WTC11 (cell line): ENCODE measurements around the gene BLCAP. TPM values are rescaled to one million over a fixed set of nuclear protein-coding genes. Genes with fewer than 3 reads are reported as not detected.

ENCODE experiments used
- ATAC-seq: fragments of 200-7000 bp; cut with Tn5 transposase; 2 replicates; pipeline ENCODE4 v1.10.0; 2021; ENCODE audit warnings: mild to moderate bottlenecking, moderate library complexity
- CTCF ChIA-PET: fragments of 300-600 bp; sonication (Branson Sonifier 250); formaldehyde crosslinking; loops from one replicate; lab custom pipeline; 2021; ENCODE audit warnings: antibody characterized with exemption; lab: Charles Lee
- POLR2A ChIA-PET: fragments of 350-600 bp; sonication (Branson Sonifier 250); formaldehyde crosslinking; loops from one replicate; lab custom pipeline; 2021; ENCODE audit warnings: antibody characterized with exemption; lab: Charles Lee
- DNase-seq: peaks from one replicate; pipeline ENCODE4 v3.0.0; 2021; ENCODE audit warnings: low spot score
- H3K27ac Mint-ChIP-seq: 2 replicates; pipeline ENCODE4 v1.8.0; 2021; ENCODE audit warnings: mixed read lengths
- H3K27me3 Mint-ChIP-seq: 2 replicates; pipeline ENCODE4 v1.8.0; 2021; ENCODE audit warnings: low read depth, mild to moderate bottlenecking, moderate library complexity, mixed read lengths
- H3K36me3 Mint-ChIP-seq: 2 replicates; pipeline ENCODE4 v1.8.0; 2021; ENCODE audit warnings: mixed read lengths
- H3K4me1 Mint-ChIP-seq: 2 replicates; pipeline ENCODE4 v1.8.0; 2022; ENCODE audit warnings: mixed read lengths
- H3K4me3 Mint-ChIP-seq: 2 replicates; pipeline ENCODE4 v1.8.0; 2021; ENCODE audit warnings: mild to moderate bottlenecking, moderate library complexity, mixed read lengths
- H3K9me3 Mint-ChIP-seq: 2 replicates; pipeline ENCODE4 v1.8.0; 2021; ENCODE audit warnings: mixed read lengths
- CREM ChIP-seq: sonication (generic); formaldehyde crosslinking; IDR thresholded peaks from 2 replicates; pipeline ENCODE4 v1.8.1; 2022; ENCODE audit warnings: mild to moderate bottlenecking, missing genetic modification reagents, moderate library complexity
- ELF4 ChIP-seq: sonication (generic); formaldehyde crosslinking; IDR thresholded peaks from 2 replicates; pipeline ENCODE4 v1.8.1; 2022; ENCODE audit warnings: low read depth, mild to moderate bottlenecking, moderate library complexity, missing genetic modification reagents
- FOXJ3 ChIP-seq: sonication (generic); formaldehyde crosslinking; IDR thresholded peaks from 2 replicates; pipeline ENCODE4 v1.9.0; 2021; ENCODE audit warnings: missing genetic modification reagents, mild to moderate bottlenecking, borderline replicate concordance
- GTF2I ChIP-seq: fragments of 250-450 bp; sonication (Bioruptor Pico); conservative IDR thresholded peaks from 2 replicates; pipeline ENCODE4 v1.4.0; 2021; ENCODE audit warnings: mild to moderate bottlenecking
- HMGA2 ChIP-seq: fragments of 250-450 bp; sonication (Bioruptor Pico); IDR thresholded peaks from 2 replicates; pipeline ENCODE4 v1.4.0; 2021; ENCODE audit warnings: mild to moderate bottlenecking, moderate library complexity
- IRF2 ChIP-seq: sonication (generic); formaldehyde crosslinking; IDR thresholded peaks from 2 replicates; pipeline ENCODE4 v1.8.0; 2022; ENCODE audit warnings: low read depth, missing genetic modification reagents, borderline replicate concordance
- MAX ChIP-seq: sonication (generic); formaldehyde crosslinking; IDR thresholded peaks from 2 replicates; pipeline ENCODE4 v1.8.0; 2022; ENCODE audit warnings: mild to moderate bottlenecking, missing genetic modification reagents
- MXD4 ChIP-seq: fragments of 250-450 bp; sonication (Bioruptor Pico); IDR thresholded peaks from 2 replicates; pipeline ENCODE4 v1.8.0; 2021; ENCODE audit warnings: mild to moderate bottlenecking, moderate library complexity, borderline replicate concordance
- NFATC4 ChIP-seq: fragments of 250-450 bp; sonication (Bioruptor Pico); IDR thresholded peaks from 2 replicates; pipeline ENCODE4 v1.9.0; 2021; ENCODE audit warnings: mild to moderate bottlenecking
- NR2C2 ChIP-seq: sonication (generic); formaldehyde crosslinking; IDR thresholded peaks from 2 replicates; pipeline ENCODE4 v1.8.0; 2022; ENCODE audit warnings: mild to moderate bottlenecking, missing genetic modification reagents
- NR3C1 ChIP-seq: sonication (generic); formaldehyde crosslinking; conservative IDR thresholded peaks from 2 replicates; pipeline ENCODE4 v1.8.1; 2023; ENCODE audit warnings: low read depth, mild to moderate bottlenecking, missing genetic modification reagents
- PREB ChIP-seq: sonication (generic); formaldehyde crosslinking; IDR thresholded peaks from 2 replicates; pipeline ENCODE4 v1.8.1; 2022; ENCODE audit warnings: mild to moderate bottlenecking, missing genetic modification reagents, moderate library complexity, borderline replicate concordance
- RELA ChIP-seq: sonication (generic); formaldehyde crosslinking; IDR thresholded peaks from 2 replicates; pipeline ENCODE4 v1.8.1; 2022; ENCODE audit warnings: missing genetic modification reagents, mild to moderate bottlenecking, borderline replicate concordance
- STAT6 ChIP-seq: sonication (generic); formaldehyde crosslinking; conservative IDR thresholded peaks from 2 replicates; pipeline ENCODE4 v1.8.1; 2023; ENCODE audit warnings: mild to moderate bottlenecking, low read depth, missing genetic modification reagents, moderate library complexity
- TEAD1 ChIP-seq: sonication (generic); formaldehyde crosslinking; IDR thresholded peaks from 2 replicates; pipeline ENCODE4 v1.8.0; 2022; ENCODE audit warnings: mild to moderate bottlenecking, missing genetic modification reagents
- TEAD4 ChIP-seq: sonication (generic); formaldehyde crosslinking; IDR thresholded peaks from 2 replicates; pipeline ENCODE4 v1.8.0; 2022; ENCODE audit warnings: mild to moderate bottlenecking, missing genetic modification reagents
- USF1 ChIP-seq: sonication (generic); formaldehyde crosslinking; IDR thresholded peaks from 2 replicates; pipeline ENCODE4 v1.8.0; 2022; ENCODE audit warnings: mild to moderate bottlenecking, missing genetic modification reagents
- USF2 ChIP-seq: sonication (generic); formaldehyde crosslinking; IDR thresholded peaks from 2 replicates; pipeline ENCODE4 v1.8.1; 2023; ENCODE audit warnings: mild to moderate bottlenecking, missing genetic modification reagents, moderate library complexity
- ZNF138 ChIP-seq: sonication (generic); formaldehyde crosslinking; conservative IDR thresholded peaks from 2 replicates; pipeline ENCODE4 v1.8.1; 2022; ENCODE audit warnings: mild to moderate bottlenecking, moderate library complexity, missing genetic modification reagents
- ZNF232 ChIP-seq: sonication (generic); formaldehyde crosslinking; IDR thresholded peaks from 2 replicates; pipeline ENCODE4 v1.8.0; 2022; ENCODE audit warnings: mild to moderate bottlenecking, missing genetic modification reagents
- ZNF281 ChIP-seq: sonication (generic); formaldehyde crosslinking; IDR thresholded peaks from 2 replicates; pipeline ENCODE4 v1.8.0; 2023; ENCODE audit warnings: mild to moderate bottlenecking, missing genetic modification reagents
- ZNF671 ChIP-seq: fragments of 250-450 bp; sonication (Bioruptor Pico); IDR thresholded peaks from 2 replicates; pipeline ENCODE4 v1.8.0; 2021; ENCODE audit warnings: mild to moderate bottlenecking
- ZSCAN18 ChIP-seq: fragments of 250-450 bp; sonication (Bioruptor Pico); IDR thresholded peaks from 2 replicates; pipeline ENCODE4 v2.1.2; 2022; ENCODE audit warnings: mild to moderate bottlenecking, moderate library complexity
- total RNA-seq: library from RNA; stranded (reverse); gene quantifications from 3 replicates; pipeline ENCODE4 v1.2.3, GENCODE V29; 2021

Gene BLCAP
- total RNA-seq, 1 experiment from 2014 or later, result 85.6 TPM

- TF ChIP-seq GTF2I (CRISPR knock-in tag) (no peak), ELF4 (CRISPR knock-in tag) (no peak), STAT6 (CRISPR knock-in tag) (no peak), ZSCAN18 (CRISPR knock-in tag) (no peak), MXD4 (CRISPR knock-in tag) (no peak), NR3C1 (no peak), ZNF232 (CRISPR knock-in tag) (no peak), ZNF671 (CRISPR knock-in tag) (no peak), ZNF281 (CRISPR knock-in tag) (no peak), USF1 (no peak)
- no peaks in the 10 kb centered on the region for H3K36me3 Mint-ChIP-seq
- H3K27me3 Mint-ChIP-seq, result no peaks in the 10 kb centered on the region
- ATAC-seq (no peak), DNase-seq (no peak)
- CTCF ChIA-PET, result interaction anchor here (0.6 to 1.1 kb wide), 2 partner anchors 134 to 339 kb away, joined by 3 read pairs; no protein-coding TSS in a partner anchor
- no peak overlapping the region for H3K27ac Mint-ChIP-seq
- H3K4me3 Mint-ChIP-seq, result no peak overlapping the region
- POLR2A ChIA-PET, result no interaction called here
- no peaks in the 10 kb centered on the region for H3K9me3 Mint-ChIP-seq
- peaks cover 23% of the 10 kb centered on the region for H3K4me1 Mint-ChIP-seq
Observed at GRCh38 chr20:37530696-37531095, 3.0 kb upstream of the BLCAP start.

- H3K27ac Mint-ChIP-seq, result no peak overlapping the region
- ChIA-PET CTCF (interaction anchor here (0.7 to 1.1 kb wide), 2 partner anchors 133 to 145 kb away, joined by 3 read pairs; no protein-coding TSS in a partner anchor), POLR2A (no interaction called here)
- peaks cover 29% of the 10 kb centered on the region for H3K4me1 Mint-ChIP-seq
- peaks cover 3% of the 10 kb centered on the region; the same call in 1 of the 2 replicates for H3K36me3 Mint-ChIP-seq
- DNase-seq (no peak), ATAC-seq (no peak)
- no peak overlapping the region for H3K4me3 Mint-ChIP-seq
- H3K27me3 Mint-ChIP-seq, result no peaks in the 10 kb centered on the region
- no peaks in the 10 kb centered on the region for H3K9me3 Mint-ChIP-seq
- TF ChIP-seq NR3C1, result no peak
- TF ChIP-seq ZNF671 (CRISPR knock-in tag), result no peak
- TF ChIP-seq CREM, result no peak
- no peak for TF ChIP-seq HMGA2 (CRISPR knock-in tag)
- TF ChIP-seq PREB (CRISPR knock-in tag), result no peak
- TF ChIP-seq NFATC4 (CRISPR knock-in tag), result no peak
- TF ChIP-seq RELA (CRISPR knock-in tag), result no peak
- TF ChIP-seq ELF4 (CRISPR knock-in tag), result no peak
- TF ChIP-seq ZNF138, result no peak
- TF ChIP-seq TEAD1, result no peak
- TF ChIP-seq NR2C2, result no peak
- no peak for TF ChIP-seq TEAD4 (CRISPR knock-in tag)
- no peak for TF ChIP-seq IRF2
- no peak for TF ChIP-seq USF2 (CRISPR knock-in tag)
- TF ChIP-seq FOXJ3 (CRISPR knock-in tag), result no peak
- TF ChIP-seq MAX (CRISPR knock-in tag), result no peak
Observed at GRCh38 chr20:37529968-37530600, 2.4 kb upstream of the BLCAP start.
